GM21360 (cell line): Measurements from ENCODE around the gene PIAS4.

Experiments used
- ATAC-seq: cut with Tn5 transposase; IDR thresholded peaks from one replicate; pipeline ENCODE4 v1.9.1; 2021; ENCODE audit warnings: mild to moderate bottlenecking, moderate library complexity; ENCODE audit not compliant: unreplicated experiment

The PIAS4 gene

GRCh38 chr19:4023600-4024398 lies 16.3 kb downstream of the PIAS4 start:
- no peak for ATAC-seq

- no peak for ATAC-seq
These were observed 17.8 kb downstream of the PIAS4 start for GRCh38 chr19:4025317-4025716.

GRCh38 chr19:4027146-4027545 lies 19.6 kb downstream of the PIAS4 start:
- ATAC-seq = no peak

GRCh38 chr19:4028334-4029246 lies 21.1 kb downstream of the PIAS4 start:
- ATAC-seq = no peak

GRCh38 chr19:4029247-4029614 lies 21.7 kb downstream of the PIAS4 start:
- no peak for ATAC-seq

- no peak for ATAC-seq
These were observed 23.0 kb downstream of the PIAS4 start for GRCh38 chr19:4030552-4030951.

- no peak for ATAC-seq
These were observed 23.4 kb downstream of the PIAS4 start for GRCh38 chr19:4030981-4031380.

- no peak for ATAC-seq
These were observed 23.9 kb downstream of the PIAS4 start for GRCh38 chr19:4031420-4031819.

- ATAC-seq = no peak
These were observed 24.9 kb downstream of the PIAS4 start for GRCh38 chr19:4032436-4032835.

GRCh38 chr19:4033028-4033956 lies 25.8 kb downstream of the PIAS4 start:
- ATAC-seq = no peak

GRCh38 chr19:4034048-4035017 lies 26.8 kb downstream of the PIAS4 start:
- no peak for ATAC-seq

- no peak for ATAC-seq
These were observed 27.6 kb downstream of the PIAS4 start for GRCh38 chr19:4035018-4035566.

- ATAC-seq = no peak
These were observed 28.0 kb downstream of the PIAS4 start for GRCh38 chr19:4035582-4035981.

GRCh38 chr19:4036576-4037300 lies 29.2 kb downstream of the PIAS4 start:
- ATAC-seq = no peak

GRCh38 chr19:4037301-4037949 lies 29.9 kb downstream of the PIAS4 start:
- ATAC-seq = no peak

- no peak for ATAC-seq
These were observed 30.5 kb downstream of the PIAS4 start for GRCh38 chr19:4038057-4038456.

GRCh38 chr19:4038661-4039423 lies 31.3 kb downstream of the PIAS4 start:
- no peak for ATAC-seq
